SK-N-SH treated with all-trans-retinoic acid at 6 μM for 48 hours (cell line): ENCODE results near the gene RALB.

Experiments
- ATAC-seq: fragments of 200-7000 bp; cut with Tn5 transposase; 3 replicates; pipeline ENCODE4 v1.9.1; 2020; ENCODE audit warnings: mild to moderate bottlenecking, moderate library complexity
- ARNTL ChIP-seq: fragments of 450-650 bp; formaldehyde crosslinking; IDR thresholded peaks from 2 replicates; pipeline ENCODE4 v1.5.0; 2020; ENCODE audit warnings: low read depth, mild to moderate bottlenecking, moderate library complexity, borderline replicate concordance
- CSDC2 ChIP-seq: fragments of 250-450 bp; sonication (Bioruptor Pico); IDR thresholded peaks from 2 replicates; pipeline ENCODE4 v1.5.0; 2020; ENCODE audit warnings: mild to moderate bottlenecking, moderate library complexity
- ESRRG ChIP-seq: fragments of 250-450 bp; sonication (Bioruptor Pico); IDR thresholded peaks from 2 replicates; pipeline ENCODE4 v1.6.1; 2021; ENCODE audit warnings: mild to moderate bottlenecking
- GLIS3 ChIP-seq: fragments of 250-450 bp; sonication (Bioruptor Pico); IDR thresholded peaks from 2 replicates; pipeline ENCODE4 v1.5.0; 2020; ENCODE audit warnings: mild to moderate bottlenecking, moderate library complexity
- ISL1 ChIP-seq: fragments of 250-450 bp; sonication (Bioruptor Pico); IDR thresholded peaks from 2 replicates; pipeline ENCODE4 v2.1.2; 2022; ENCODE audit warnings: mild to moderate bottlenecking, moderate library complexity
- OSR1 ChIP-seq: fragments of 250-450 bp; sonication (Bioruptor Pico); IDR thresholded peaks from 2 replicates; pipeline ENCODE4 v1.8.0; 2022; ENCODE audit warnings: moderate library complexity, mild to moderate bottlenecking, inconsistent platforms
- PPARA ChIP-seq: fragments of 250-450 bp; sonication (Bioruptor Pico); IDR thresholded peaks from 2 replicates; pipeline ENCODE4 v1.5.0; 2020; ENCODE audit warnings: mild to moderate bottlenecking, borderline replicate concordance
- RARB ChIP-seq: fragments of 250-450 bp; sonication (Bioruptor Pico); IDR thresholded peaks from 2 replicates; pipeline ENCODE4 v1.8.0; 2021; ENCODE audit warnings: mild to moderate bottlenecking, moderate library complexity
- SNAI2 ChIP-seq: fragments of 250-450 bp; sonication (Bioruptor Pico); IDR thresholded peaks from 2 replicates; pipeline ENCODE4 v1.5.0; 2020; ENCODE audit warnings: mild to moderate bottlenecking, moderate library complexity
- TCF4 ChIP-seq: fragments of 250-450 bp; sonication (Bioruptor Pico); IDR thresholded peaks from 2 replicates; pipeline ENCODE4 v1.8.0; 2021; ENCODE audit warnings: mild to moderate bottlenecking, moderate library complexity, borderline replicate concordance
- TOX ChIP-seq: fragments of 250-450 bp; sonication (Bioruptor Pico); IDR thresholded peaks from 2 replicates; pipeline ENCODE4 v1.8.0; 2021; ENCODE audit warnings: mild to moderate bottlenecking, moderate library complexity, borderline replicate concordance
- ZC3H10 ChIP-seq: fragments of 250-450 bp; sonication (Bioruptor Pico); IDR thresholded peaks from 2 replicates; pipeline ENCODE4 v1.5.1; 2021; ENCODE audit warnings: mild to moderate bottlenecking, moderate library complexity
- ZFP3 ChIP-seq: fragments of 250-450 bp; sonication (Bioruptor Pico); IDR thresholded peaks from 2 replicates; pipeline ENCODE4 v1.5.0; 2020; ENCODE audit warnings: mild to moderate bottlenecking, moderate library complexity
- ZFP30 ChIP-seq: fragments of 450-650 bp; formaldehyde crosslinking; IDR thresholded peaks from 2 replicates; pipeline ENCODE4 v1.5.0; 2022; ENCODE audit warnings: mild to moderate bottlenecking, moderate library complexity
- ZNF565 ChIP-seq: fragments of 450-650 bp; formaldehyde crosslinking; conservative IDR thresholded peaks from 2 replicates; pipeline ENCODE4 v1.5.0; 2020; ENCODE audit warnings: low read depth, mild to moderate bottlenecking, moderate library complexity
- ZNF70 ChIP-seq: fragments of 450-650 bp; formaldehyde crosslinking; IDR thresholded peaks from 2 replicates; pipeline ENCODE4 v1.5.0; 2020; ENCODE audit warnings: mild to moderate bottlenecking, moderate library complexity
- ZNF8 ChIP-seq: fragments of 450-650 bp; formaldehyde crosslinking; IDR thresholded peaks from 2 replicates; pipeline ENCODE4 v1.5.0; 2020; ENCODE audit warnings: mild to moderate bottlenecking, moderate library complexity
- TF ChIP-seq, protein P1 (sequence below): fragments of 250-450 bp; sonication (Bioruptor Pico); IDR thresholded peaks from 2 replicates; pipeline ENCODE4 v1.5.0; 2020; ENCODE audit warnings: mild to moderate bottlenecking, moderate library complexity
- TF ChIP-seq, protein P2 (sequence below): fragments of 250-450 bp; sonication (Bioruptor Pico); IDR thresholded peaks from 2 replicates; pipeline ENCODE4 v1.8.0; 2020; ENCODE audit warnings: mild to moderate bottlenecking, moderate library complexity, borderline replicate concordance
- TF ChIP-seq, protein P3 (sequence below): fragments of 250-450 bp; sonication (Bioruptor Pico); IDR thresholded peaks from 2 replicates; pipeline ENCODE4 v1.5.1; 2021; ENCODE audit warnings: mild to moderate bottlenecking, moderate library complexity
- TF ChIP-seq, protein P4 (sequence below): fragments of 250-450 bp; sonication (Bioruptor Pico); IDR thresholded peaks from 2 replicates; pipeline ENCODE4 v1.5.1; 2020; ENCODE audit warnings: low read depth, mild to moderate bottlenecking, moderate library complexity
- TF ChIP-seq, protein P5 (sequence below): fragments of 250-450 bp; sonication (Bioruptor Pico); IDR thresholded peaks from 2 replicates; pipeline ENCODE4 v1.8.0; 2021; ENCODE audit warnings: low read depth, mild to moderate bottlenecking, moderate library complexity, borderline replicate concordance

The RALB gene

DNA sequence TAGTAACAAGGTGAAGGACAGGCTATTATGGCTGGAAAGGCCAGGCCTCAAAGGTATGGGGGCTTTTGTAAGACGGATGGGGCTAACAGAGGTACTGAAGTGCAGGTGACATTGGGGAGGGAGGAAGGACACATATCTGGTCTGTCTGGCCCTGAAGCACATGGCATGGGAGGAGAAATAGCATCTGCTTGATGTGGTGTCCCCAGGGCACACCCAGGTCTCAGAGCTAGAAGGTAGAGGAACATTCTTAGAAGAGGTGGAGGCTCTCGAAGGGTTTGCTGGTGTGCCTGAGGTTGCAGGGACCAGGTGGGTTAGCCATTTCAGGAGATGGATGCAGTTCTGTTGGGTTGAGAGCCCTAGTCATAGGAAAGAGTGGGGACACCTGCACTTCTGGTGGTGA lies 9.5 kb downstream of the RALB start (continued):
- TF ChIP-seq, protein P1, sequence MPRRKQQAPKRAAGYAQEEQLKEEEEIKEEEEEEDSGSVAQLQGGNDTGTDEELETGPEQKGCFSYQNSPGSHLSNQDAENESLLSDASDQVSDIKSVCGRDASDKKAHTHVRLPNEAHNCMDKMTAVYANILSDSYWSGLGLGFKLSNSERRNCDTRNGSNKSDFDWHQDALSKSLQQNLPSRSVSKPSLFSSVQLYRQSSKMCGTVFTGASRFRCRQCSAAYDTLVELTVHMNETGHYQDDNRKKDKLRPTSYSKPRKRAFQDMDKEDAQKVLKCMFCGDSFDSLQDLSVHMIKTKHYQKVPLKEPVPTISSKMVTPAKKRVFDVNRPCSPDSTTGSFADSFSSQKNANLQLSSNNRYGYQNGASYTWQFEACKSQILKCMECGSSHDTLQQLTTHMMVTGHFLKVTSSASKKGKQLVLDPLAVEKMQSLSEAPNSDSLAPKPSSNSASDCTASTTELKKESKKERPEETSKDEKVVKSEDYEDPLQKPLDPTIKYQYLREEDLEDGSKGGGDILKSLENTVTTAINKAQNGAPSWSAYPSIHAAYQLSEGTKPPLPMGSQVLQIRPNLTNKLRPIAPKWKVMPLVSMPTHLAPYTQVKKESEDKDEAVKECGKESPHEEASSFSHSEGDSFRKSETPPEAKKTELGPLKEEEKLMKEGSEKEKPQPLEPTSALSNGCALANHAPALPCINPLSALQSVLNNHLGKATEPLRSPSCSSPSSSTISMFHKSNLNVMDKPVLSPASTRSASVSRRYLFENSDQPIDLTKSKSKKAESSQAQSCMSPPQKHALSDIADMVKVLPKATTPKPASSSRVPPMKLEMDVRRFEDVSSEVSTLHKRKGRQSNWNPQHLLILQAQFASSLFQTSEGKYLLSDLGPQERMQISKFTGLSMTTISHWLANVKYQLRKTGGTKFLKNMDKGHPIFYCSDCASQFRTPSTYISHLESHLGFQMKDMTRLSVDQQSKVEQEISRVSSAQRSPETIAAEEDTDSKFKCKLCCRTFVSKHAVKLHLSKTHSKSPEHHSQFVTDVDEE: no peak
- no peak for TF ChIP-seq ESRRG (CRISPR knock-in tag)
- no peak for TF ChIP-seq ZC3H10
- TF ChIP-seq, all 23 proteins: peak for 0

DNA sequence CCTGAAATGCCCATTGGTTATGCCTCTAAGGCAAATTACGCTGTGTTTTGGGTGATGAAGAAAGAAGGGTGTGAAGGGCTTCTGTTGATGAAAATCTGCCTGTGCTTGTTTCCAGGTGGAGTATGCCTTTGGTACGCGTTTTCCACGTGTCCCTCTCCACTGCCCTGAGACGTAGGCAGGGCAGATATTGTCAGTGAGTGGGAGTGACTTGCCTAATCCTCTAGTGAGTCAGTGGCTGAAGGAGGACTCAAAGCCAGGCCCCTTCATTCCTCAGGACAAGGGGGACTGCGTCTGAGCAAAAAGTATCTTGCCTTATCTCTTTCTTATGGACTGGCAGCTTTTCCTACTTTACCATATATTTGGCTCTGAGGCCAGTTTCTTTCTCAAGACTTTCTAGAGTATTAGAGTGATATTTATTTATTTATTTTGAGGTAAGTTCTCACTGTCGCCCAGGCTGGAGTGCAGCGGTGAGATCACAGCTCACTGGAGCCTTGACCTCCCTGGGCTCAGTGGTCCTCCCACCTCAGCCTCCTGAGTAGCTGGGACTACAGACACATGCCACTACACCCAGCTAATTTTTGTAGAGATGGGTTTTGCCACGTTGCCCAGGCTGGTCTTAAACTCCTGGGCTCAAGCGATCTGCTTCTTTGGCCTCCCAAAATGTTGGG lies 10.2 kb downstream of the RALB start:
- TF ChIP-seq ISL1 (CRISPR knock-in tag) (no peak), ZFP30 (CRISPR knock-in tag) (no peak), ZNF70 (CRISPR knock-in tag) (no peak)
- ATAC-seq: no peak

DNA sequence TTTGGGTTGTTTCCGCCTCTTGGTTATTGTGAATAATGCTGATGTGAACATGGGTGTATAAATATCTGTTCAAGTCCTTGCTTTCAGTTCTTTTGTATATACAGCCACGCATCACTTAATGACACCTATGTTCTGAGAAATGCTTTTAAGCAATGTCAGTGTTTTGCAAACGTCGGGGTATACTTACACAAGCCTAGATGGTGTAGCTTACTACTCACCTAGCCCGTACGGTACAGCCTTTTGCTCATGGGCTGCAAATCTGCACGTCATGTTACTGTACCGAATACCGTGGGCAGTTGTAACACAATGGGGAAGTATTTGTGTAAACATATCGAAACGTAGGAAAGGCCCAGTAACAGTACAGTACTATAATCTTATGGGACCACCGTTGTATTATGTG lies 12.4 kb downstream of the RALB start:
- no peak for TF ChIP-seq SNAI2 (CRISPR knock-in tag)
- no peak for ATAC-seq

DNA sequence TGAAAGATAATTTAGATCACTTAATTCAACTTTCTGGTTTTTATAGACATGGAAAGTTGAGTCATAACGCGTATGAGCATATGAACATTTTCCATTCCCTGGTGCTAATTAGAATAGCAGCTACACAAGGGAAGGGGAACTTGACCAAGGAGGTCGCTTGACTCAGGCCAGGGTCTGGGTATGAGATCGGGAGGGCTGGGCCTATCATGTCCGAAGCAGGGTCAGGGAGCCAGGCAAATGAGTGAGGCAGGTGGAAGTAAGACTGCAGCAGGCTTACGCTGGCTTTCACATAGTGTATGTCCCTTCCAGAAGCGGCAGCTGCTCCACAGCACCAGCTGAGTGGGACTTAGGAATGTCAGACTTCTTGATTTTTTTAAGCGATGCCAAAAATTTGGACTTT lies 14.7 kb downstream of the RALB start:
- ATAC-seq: no peak
- TF ChIP-seq, protein P2, sequence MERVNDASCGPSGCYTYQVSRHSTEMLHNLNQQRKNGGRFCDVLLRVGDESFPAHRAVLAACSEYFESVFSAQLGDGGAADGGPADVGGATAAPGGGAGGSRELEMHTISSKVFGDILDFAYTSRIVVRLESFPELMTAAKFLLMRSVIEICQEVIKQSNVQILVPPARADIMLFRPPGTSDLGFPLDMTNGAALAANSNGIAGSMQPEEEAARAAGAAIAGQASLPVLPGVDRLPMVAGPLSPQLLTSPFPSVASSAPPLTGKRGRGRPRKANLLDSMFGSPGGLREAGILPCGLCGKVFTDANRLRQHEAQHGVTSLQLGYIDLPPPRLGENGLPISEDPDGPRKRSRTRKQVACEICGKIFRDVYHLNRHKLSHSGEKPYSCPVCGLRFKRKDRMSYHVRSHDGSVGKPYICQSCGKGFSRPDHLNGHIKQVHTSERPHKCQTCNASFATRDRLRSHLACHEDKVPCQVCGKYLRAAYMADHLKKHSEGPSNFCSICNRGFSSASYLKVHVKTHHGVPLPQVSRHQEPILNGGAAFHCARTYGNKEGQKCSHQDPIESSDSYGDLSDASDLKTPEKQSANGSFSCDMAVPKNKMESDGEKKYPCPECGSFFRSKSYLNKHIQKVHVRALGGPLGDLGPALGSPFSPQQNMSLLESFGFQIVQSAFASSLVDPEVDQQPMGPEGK (CRISPR knock-in tag): no peak
- TF ChIP-seq ZNF8 (no peak), GLIS3 (CRISPR knock-in tag) (no peak), TCF4 (CRISPR knock-in tag) (no peak), ISL1 (CRISPR knock-in tag) (no peak), ZFP30 (CRISPR knock-in tag) (no peak), TOX (CRISPR knock-in tag) (no peak), OSR1 (CRISPR knock-in tag) (no peak), ESRRG (CRISPR knock-in tag) (no peak), CSDC2 (CRISPR knock-in tag) (no peak), PPARA (no peak), ZNF70 (CRISPR knock-in tag) (no peak), RARB (no peak), ARNTL (CRISPR knock-in tag) (no peak), ZNF565 (CRISPR knock-in tag) (no peak), ZFP3 (CRISPR knock-in tag) (no peak)
- TF ChIP-seq, protein P3, sequence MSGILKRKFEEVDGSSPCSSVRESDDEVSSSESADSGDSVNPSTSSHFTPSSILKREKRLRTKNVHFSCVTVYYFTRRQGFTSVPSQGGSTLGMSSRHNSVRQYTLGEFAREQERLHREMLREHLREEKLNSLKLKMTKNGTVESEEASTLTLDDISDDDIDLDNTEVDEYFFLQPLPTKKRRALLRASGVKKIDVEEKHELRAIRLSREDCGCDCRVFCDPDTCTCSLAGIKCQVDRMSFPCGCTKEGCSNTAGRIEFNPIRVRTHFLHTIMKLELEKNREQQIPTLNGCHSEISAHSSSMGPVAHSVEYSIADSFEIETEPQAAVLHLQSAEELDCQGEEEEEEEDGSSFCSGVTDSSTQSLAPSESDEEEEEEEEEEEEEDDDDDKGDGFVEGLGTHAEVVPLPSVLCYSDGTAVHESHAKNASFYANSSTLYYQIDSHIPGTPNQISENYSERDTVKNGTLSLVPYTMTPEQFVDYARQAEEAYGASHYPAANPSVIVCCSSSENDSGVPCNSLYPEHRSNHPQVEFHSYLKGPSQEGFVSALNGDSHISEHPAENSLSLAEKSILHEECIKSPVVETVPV: no peak
- TF ChIP-seq, protein P4, sequence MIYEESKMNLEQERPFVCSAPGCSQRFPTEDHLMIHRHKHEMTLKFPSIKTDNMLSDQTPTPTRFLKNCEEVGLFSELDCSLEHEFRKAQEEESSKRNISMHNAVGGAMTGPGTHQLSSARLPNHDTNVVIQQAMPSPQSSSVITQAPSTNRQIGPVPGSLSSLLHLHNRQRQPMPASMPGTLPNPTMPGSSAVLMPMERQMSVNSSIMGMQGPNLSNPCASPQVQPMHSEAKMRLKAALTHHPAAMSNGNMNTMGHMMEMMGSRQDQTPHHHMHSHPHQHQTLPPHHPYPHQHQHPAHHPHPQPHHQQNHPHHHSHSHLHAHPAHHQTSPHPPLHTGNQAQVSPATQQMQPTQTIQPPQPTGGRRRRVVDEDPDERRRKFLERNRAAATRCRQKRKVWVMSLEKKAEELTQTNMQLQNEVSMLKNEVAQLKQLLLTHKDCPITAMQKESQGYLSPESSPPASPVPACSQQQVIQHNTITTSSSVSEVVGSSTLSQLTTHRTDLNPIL (CRISPR knock-in tag): no peak
- TF ChIP-seq, protein P5, sequence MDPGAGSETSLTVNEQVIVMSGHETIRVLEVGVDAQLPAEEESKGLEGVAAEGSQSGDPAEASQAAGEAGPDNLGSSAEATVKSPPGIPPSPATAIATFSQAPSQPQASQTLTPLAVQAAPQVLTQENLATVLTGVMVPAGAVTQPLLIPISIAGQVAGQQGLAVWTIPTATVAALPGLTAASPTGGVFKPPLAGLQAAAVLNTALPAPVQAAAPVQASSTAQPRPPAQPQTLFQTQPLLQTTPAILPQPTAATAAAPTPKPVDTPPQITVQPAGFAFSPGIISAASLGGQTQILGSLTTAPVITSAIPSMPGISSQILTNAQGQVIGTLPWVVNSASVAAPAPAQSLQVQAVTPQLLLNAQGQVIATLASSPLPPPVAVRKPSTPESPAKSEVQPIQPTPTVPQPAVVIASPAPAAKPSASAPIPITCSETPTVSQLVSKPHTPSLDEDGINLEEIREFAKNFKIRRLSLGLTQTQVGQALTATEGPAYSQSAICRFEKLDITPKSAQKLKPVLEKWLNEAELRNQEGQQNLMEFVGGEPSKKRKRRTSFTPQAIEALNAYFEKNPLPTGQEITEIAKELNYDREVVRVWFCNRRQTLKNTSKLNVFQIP: no peak
- TF ChIP-seq, protein P1: no peak
- TF ChIP-seq, all 23 proteins: peak for 0
